NT2/D1 (cell line): ENCODE measurements around the gene STH.

ENCODE experiments used
- DNase-seq: peaks from one replicate; pipeline ENCODE4 v3.0.0-alpha.2; 2011; ENCODE audit warnings: low read depth, low spot score
- H3K27me3 ChIP-seq: 2 replicates; pipeline ENCODE4 v1.6.0; 2011; ENCODE audit warnings: mild to moderate bottlenecking; ENCODE audit not compliant: insufficient read length, insufficient read depth
- H3K36me3 ChIP-seq: 2 replicates; pipeline ENCODE4 v1.6.1; 2011; ENCODE audit warnings: mild to moderate bottlenecking, low read length, mixed read lengths; ENCODE audit not compliant: insufficient read depth, insufficient read length
- H3K4me1 ChIP-seq: 2 replicates; pipeline ENCODE4 v1.5.1; 2011; ENCODE audit not compliant: insufficient read depth, insufficient read length
- H3K4me3 ChIP-seq: 2 replicates; pipeline ENCODE4 v1.5.1; 2011; ENCODE audit warnings: low read depth; ENCODE audit not compliant: insufficient read length
- H3K9ac ChIP-seq: 2 replicates; pipeline ENCODE4 v1.6.0; 2011; ENCODE audit warnings: low read depth; ENCODE audit not compliant: insufficient read length
- H3K9me3 ChIP-seq: 2 replicates; pipeline ENCODE4 v1.5.1; 2011; ENCODE audit warnings: mild to moderate bottlenecking, low read length; ENCODE audit not compliant: insufficient read depth
- SUZ12 ChIP-seq: IDR thresholded peaks from 2 replicates; pipeline ENCODE4 v1.6.1; 2011; ENCODE audit not compliant: insufficient read length, insufficient read depth; ENCODE audit errors: extremely low read depth
- YY1 ChIP-seq: IDR thresholded peaks from 2 replicates; pipeline ENCODE4 v1.6.1; 2011; ENCODE audit not compliant: insufficient read length, insufficient read depth
- ZNF274 ChIP-seq: IDR thresholded peaks from 2 replicates; pipeline ENCODE4 v1.6.1; 2011; ENCODE audit warnings: mild to moderate bottlenecking, low read depth, low read length

STH gene

GRCh38 chr17:45987706-45988105, 11.3 kb upstream of the STH start:
- Histone ChIP-seq H3K4me3 (no peak overlapping the region), H3K9ac (no peak overlapping the region), H3K27me3 (no peaks in the 10 kb centered on the region), H3K4me1 (peaks cover 16% of the 10 kb centered on the region), H3K36me3 (no peaks in the 10 kb centered on the region), H3K9me3 (no peaks in the 10 kb centered on the region)
- DNase-seq, result no peak
- TF ChIP-seq ZNF274 (no peak), SUZ12 (no peak), YY1 (no peak)

GRCh38 chr17:45989759-45990158, 9.3 kb upstream of the STH start:
- Histone ChIP-seq H3K4me1 (peaks cover 19% of the 10 kb centered on the region), H3K27me3 (no peaks in the 10 kb centered on the region), H3K9me3 (no peaks in the 10 kb centered on the region), H3K4me3 (no peak overlapping the region), H3K9ac (no peak overlapping the region), H3K36me3 (no peaks in the 10 kb centered on the region)
- no peak for DNase-seq
- TF ChIP-seq SUZ12 (no peak), ZNF274 (no peak), YY1 (no peak)

DNA sequence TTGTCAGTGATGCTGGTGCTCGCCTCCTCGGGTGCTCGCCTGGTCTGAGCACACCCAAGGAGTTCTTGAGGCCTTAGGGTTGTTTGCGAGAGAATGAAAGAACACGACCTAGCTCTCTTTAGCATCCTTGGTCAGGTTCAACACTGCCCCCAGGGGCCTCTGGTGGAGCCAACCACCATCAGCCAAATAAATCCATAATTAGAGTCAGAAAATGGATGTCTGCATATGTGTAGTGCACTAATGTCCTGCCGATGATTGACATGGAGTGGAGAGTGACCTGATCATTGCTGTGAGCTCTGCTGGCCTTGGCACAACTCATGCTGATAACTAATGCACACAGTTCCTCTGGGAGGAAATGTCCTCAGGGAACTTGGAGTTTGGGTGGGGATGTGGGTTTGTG, 8.2 kb upstream of the STH start:
- Histone ChIP-seq H3K4me1 (peaks cover 22% of the 10 kb centered on the region), H3K9ac (no peak overlapping the region), H3K4me3 (no peak overlapping the region), H3K27me3 (no peaks in the 10 kb centered on the region), H3K36me3 (no peaks in the 10 kb centered on the region), H3K9me3 (no peaks in the 10 kb centered on the region)
- no peak for TF ChIP-seq ZNF274
- no peak for TF ChIP-seq YY1
- TF ChIP-seq SUZ12, result no peak
- no peak for DNase-seq

DNA sequence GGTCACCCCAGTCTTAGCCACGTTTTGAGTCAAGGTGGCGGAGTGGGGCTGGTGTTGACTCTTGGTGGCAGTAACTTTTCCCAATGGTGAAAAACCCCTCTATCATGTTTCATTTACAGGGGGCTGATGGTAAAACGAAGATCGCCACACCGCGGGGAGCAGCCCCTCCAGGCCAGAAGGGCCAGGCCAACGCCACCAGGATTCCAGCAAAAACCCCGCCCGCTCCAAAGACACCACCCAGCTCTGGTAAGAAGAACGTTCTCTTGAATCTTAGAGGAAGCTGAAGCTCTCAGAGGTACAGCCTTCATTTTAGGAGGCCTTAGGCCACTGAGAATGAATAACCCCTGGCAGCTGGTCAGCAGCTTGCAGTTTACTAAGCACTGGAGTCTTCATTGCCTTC, 7.7 kb upstream of the STH start:
- Histone ChIP-seq H3K9ac (no peak overlapping the region), H3K27me3 (no peaks in the 10 kb centered on the region), H3K4me3 (no peak overlapping the region), H3K9me3 (no peaks in the 10 kb centered on the region), H3K4me1 (peaks cover 22% of the 10 kb centered on the region), H3K36me3 (no peaks in the 10 kb centered on the region)
- TF ChIP-seq ZNF274, result no peak
- no peak for TF ChIP-seq YY1
- TF ChIP-seq SUZ12, result no peak
- DNase-seq, result no peak

- Histone ChIP-seq H3K27me3 (no peaks in the 10 kb centered on the region), H3K36me3 (no peaks in the 10 kb centered on the region), H3K9ac (no peak overlapping the region), H3K9me3 (no peaks in the 10 kb centered on the region), H3K4me3 (no peak overlapping the region), H3K4me1 (peaks cover 18% of the 10 kb centered on the region)
- no peak for DNase-seq
- no peak for TF ChIP-seq YY1
- no peak for TF ChIP-seq SUZ12
- no peak for TF ChIP-seq ZNF274
Measured at GRCh38 chr17:45992175-45992574, 6.9 kb upstream of the STH start.

- Histone ChIP-seq H3K27me3 (no peaks in the 10 kb centered on the region), H3K36me3 (no peaks in the 10 kb centered on the region), H3K9me3 (no peaks in the 10 kb centered on the region), H3K4me3 (no peak overlapping the region), H3K9ac (no peak overlapping the region), H3K4me1 (peaks cover 15% of the 10 kb centered on the region)
- DNase-seq, result no peak
- no peak for TF ChIP-seq YY1
- TF ChIP-seq ZNF274, result no peak
- no peak for TF ChIP-seq SUZ12
Measured at GRCh38 chr17:45992904-45993303, 6.1 kb upstream of the STH start.

- no peak for DNase-seq
- H3K9me3 ChIP-seq, result no peaks in the 10 kb centered on the region
- no peak overlapping the region for H3K4me3 ChIP-seq
- peaks cover 14% of the 10 kb centered on the region for H3K4me1 ChIP-seq
- no peaks in the 10 kb centered on the region for H3K36me3 ChIP-seq
- TF ChIP-seq SUZ12 (no peak), YY1 (no peak), ZNF274 (no peak)
- no peak overlapping the region for H3K9ac ChIP-seq
- H3K27me3 ChIP-seq, result no peaks in the 10 kb centered on the region
Measured at GRCh38 chr17:45993962-45994627, 5.0 kb upstream of the STH start.
